ENCODE data around the gene TBK1. TPM values are rescaled to one million over a fixed set of nuclear protein-coding genes. Genes with fewer than 3 reads are reported as not detected.

TBK1 gene
- total RNA-seq, 1 experiment from 2014 or later: 26.2 TPM

GRCh38 chr12:64427988-64428387 is 23.9 kb upstream of the TBK1 start:
- POLR2A ChIA-PET (ENCODE audit: unreplicated experiment): interaction anchor here (0.6 kb wide), 1 partner anchor 592 kb away, joined by 4 read pairs; no protein-coding TSS in a partner anchor
- Histone ChIP-seq H3K9me3 (ENCODE audit: insufficient read depth, low read depth) (no peaks in the 10 kb centered on the region), H3K27me3 (ENCODE audit: insufficient read depth, low read depth) (no peaks in the 10 kb centered on the region), H3K4me3 (no peak overlapping the region), H4K20me1 (ENCODE audit: insufficient read depth) (peaks cover 46% of the 10 kb centered on the region), H3F3A (ENCODE audit: insufficient read depth, low read depth) (peaks cover 35% of the 10 kb centered on the region; the same call in 1 of the 2 replicates), H3K36me3 (ENCODE audit: low read depth) (peaks cover 75% of the 10 kb centered on the region), H3K4me2 (no peak overlapping the region), H3K9me2 (ENCODE audit: insufficient read depth) (no peaks in the 10 kb centered on the region), H3K27ac (no peak overlapping the region), H2AFZ (no peak overlapping the region), H3K79me2 (ENCODE audit: low read depth) (0 out of 2 replicates have a peak, but pooled peaks cover 3% of the 10 kb centered on the region), H3K4me1 (replicated peaks; ENCODE audit: insufficient read depth) (no peaks in the 10 kb centered on the region)
- no TSS peak for BruUV-seq (replicated peaks)
- DNase-seq: no peak
- CTCF ChIA-PET: no interaction called here
- no peak for TF ChIP-seq CTCF (conservative IDR thresholded peaks at IDR 0.05)
- intact Hi-C loops (cut with micrococcal nuclease; ENCODE audit: unreplicated experiment): loop anchor here (5.0 kb wide), 1 partner anchor 54 kb away; no protein-coding TSS in a partner anchor

GRCh38 chr12:64428956-64429355 is 23.0 kb upstream of the TBK1 start:
- no peak overlapping the region for H3K27ac ChIP-seq
- DNase-seq: no peak
- H3K4me2 ChIP-seq: no peak overlapping the region
- peaks cover 76% of the 10 kb centered on the region for H3K36me3 ChIP-seq (ENCODE audit: low read depth)
- no peak overlapping the region for H2AFZ ChIP-seq
- BruUV-seq (replicated peaks): no TSS peak
- H4K20me1 ChIP-seq (ENCODE audit: insufficient read depth): peaks cover 49% of the 10 kb centered on the region
- no peaks in the 10 kb centered on the region for H3K4me1 ChIP-seq (replicated peaks; ENCODE audit: insufficient read depth)
- ChIA-PET CTCF (no interaction called here), POLR2A (ENCODE audit: unreplicated experiment) (no interaction called here)
- TF ChIP-seq CTCF (conservative IDR thresholded peaks at IDR 0.05) (no peak), EZH2 (IDR thresholded peaks at IDR 0.05; ENCODE audit: low read depth) (no peak)
- no peak overlapping the region for H3K4me3 ChIP-seq
- intact Hi-C loops (cut with micrococcal nuclease; ENCODE audit: unreplicated experiment): loop anchor here (5.0 kb wide), 1 partner anchor 53 kb away; no protein-coding TSS in a partner anchor
- no peaks in the 10 kb centered on the region for H3K9me2 ChIP-seq (ENCODE audit: insufficient read depth)
- H3K27me3 ChIP-seq (ENCODE audit: insufficient read depth, low read depth): no peaks in the 10 kb centered on the region
- H3K79me2 ChIP-seq (ENCODE audit: low read depth): 0 out of 2 replicates have a peak, but pooled peaks cover under 1% of the 10 kb centered on the region
- peaks cover 34% of the 10 kb centered on the region; the same call in 1 of the 2 replicates for H3F3A ChIP-seq (ENCODE audit: insufficient read depth, low read depth)
- no peaks in the 10 kb centered on the region for H3K9me3 ChIP-seq (ENCODE audit: insufficient read depth, low read depth)

- peaks cover 78% of the 10 kb centered on the region for H3K36me3 ChIP-seq (ENCODE audit: low read depth)
- no peak for DNase-seq
- BruUV-seq (replicated peaks): no TSS peak
These were observed 21.0 kb upstream of the TBK1 start for GRCh38 chr12:64430886-64431285.

More at GRCh38 chr12:64430886-64431285, 21.0 kb upstream of the TBK1 start:
- no peaks in the 10 kb centered on the region for H3K4me1 ChIP-seq (replicated peaks; ENCODE audit: insufficient read depth)
- no peak overlapping the region for H3K4me3 ChIP-seq
- CTCF ChIA-PET: no interaction called here
- no peaks in the 10 kb centered on the region for H3K9me2 ChIP-seq (ENCODE audit: insufficient read depth)
- peaks cover 31% of the 10 kb centered on the region; the same call in 1 of the 2 replicates for H3F3A ChIP-seq (ENCODE audit: insufficient read depth, low read depth)
- H3K4me2 ChIP-seq: no peak overlapping the region
- H3K27me3 ChIP-seq (ENCODE audit: insufficient read depth, low read depth): no peaks in the 10 kb centered on the region
- no peaks in the 10 kb centered on the region for H3K79me2 ChIP-seq (ENCODE audit: low read depth)
- no peaks in the 10 kb centered on the region for H3K9me3 ChIP-seq (ENCODE audit: insufficient read depth, low read depth)
- H3K27ac ChIP-seq: no peak overlapping the region
- POLR2A ChIA-PET (ENCODE audit: unreplicated experiment): no interaction called here
- peaks cover 55% of the 10 kb centered on the region for H4K20me1 ChIP-seq (ENCODE audit: insufficient read depth)
- TF ChIP-seq CTCF (conservative IDR thresholded peaks at IDR 0.05) (no peak), EZH2 (IDR thresholded peaks at IDR 0.05; ENCODE audit: low read depth) (no peak)
- no peak overlapping the region for H2AFZ ChIP-seq
- intact Hi-C loops (cut with micrococcal nuclease; ENCODE audit: unreplicated experiment): no loop called here
